Breast epithelium (tissue), 4 donors: ENCODE results near the gene KCNK4. TPM values are rescaled to one million over a fixed set of nuclear protein-coding genes. Genes with fewer than 3 reads are reported as not detected.

Experiments
- DNase-seq, 2 donors: peaks; one replicate each; pipeline ENCODE4 v3.0.0-alpha.2; 2019; ENCODE audit warnings: low spot score in 2 of 2
- H3K27ac ChIP-seq, 2 donors: fragments of 200-600 bp; sonication (generic) in 1 of 2; one replicate each; pipeline ENCODE4 v1.5.1; 2016 to 2019; ENCODE audit warnings: mild to moderate bottlenecking in 1 of 2
- H3K27me3 ChIP-seq, 2 donors: fragments of 200-600 bp; sonication (generic) in 1 of 2; one replicate each; pipeline versions ENCODE4 v1.5.1 to v1.6.0; 2017 to 2019; ENCODE audit warnings: control low read depth in 1 of 2, mild to moderate bottlenecking in 1 of 2
- H3K36me3 ChIP-seq: fragments of 200-600 bp; one replicate; pipeline ENCODE4 v1.5.1; 2019
- H3K4me1 ChIP-seq, 2 donors: fragments of 200-600 bp; sonication (generic); one replicate each; pipeline ENCODE4 v1.5.1; 2016 to 2019; ENCODE audit warnings: control low read depth in 1 of 2
- H3K4me3 ChIP-seq, 3 donors: fragments of 200-600 bp; sonication (generic); 1 replicate in 2 of 3; 2 replicates in 1 of 3; pipeline ENCODE4 v1.5.1; 2016 to 2019; ENCODE audit warnings: mild to moderate bottlenecking in 3 of 3, moderate library complexity in 2 of 3
- H3K9me3 ChIP-seq, 2 donors: fragments of 200-600 bp; sonication (generic) in 1 of 2; one replicate each; pipeline ENCODE4 v1.5.1; 2016 to 2019; ENCODE audit warnings: control low read depth in 1 of 2
- CTCF ChIP-seq, 3 donors: fragments of 450-650 bp; IDR thresholded peaks; one replicate each; pipeline ENCODE4 v1.5.1; 2016 to 2017; ENCODE audit warnings: antibody characterized with exemption in 3 of 3, mild to moderate bottlenecking in 3 of 3, moderate library complexity in 3 of 3
- POLR2A ChIP-seq: fragments of 450-650 bp; IDR thresholded peaks from one replicate; pipeline ENCODE4 v1.6.1; 2016; ENCODE audit warnings: antibody characterized with exemption, mild to moderate bottlenecking, moderate library complexity
- POLR2AphosphoS5 ChIP-seq, 3 donors: sonication (generic); formaldehyde crosslinking; IDR thresholded peaks; one replicate each; pipeline ENCODE4 v1.6.1; 2017; ENCODE audit warnings: antibody characterized with exemption in 3 of 3
- intact Hi-C: fragments of 100-400 bp; cut with DNase I; formaldehyde crosslinking; loops from one replicate; pipeline ENCODE4 v1.15.1; 2023; ENCODE audit warnings: low total_unique reads
- total RNA-seq, 3 donors: library from RNA; depleted of rRNA; stranded (reverse); fragments of >200 nt; gene quantifications; one replicate each; pipeline ENCODE4 v1.1.0, GENCODE V29; 2016

KCNK4 gene
- total RNA-seq, 3 donors from 2014 or later = 2.3 TPM; not detected in 2

GRCh38 chr11:64342869-64343745 is 52.0 kb downstream of the KCNK4 start:
- DNase-seq = no peak
- intact Hi-C loops = no loop called here
- Histone ChIP-seq H3K4me3 (peak overlapping the region in 2 of 3 donors; percentile 44 to 63), H3K9me3 (no peaks in the 10 kb centered on the region), H3K27me3 (no peaks in the 10 kb centered on the region), H3K27ac (peak overlapping the region; percentile 75 to 78), H3K4me1 (peaks cover 0 to 4% of the 10 kb centered on the region in 2 donors), H3K36me3 (no peaks in the 10 kb centered on the region)
- TF ChIP-seq CTCF (IDR thresholded peaks at IDR 0.05) (no peak), POLR2AphosphoS5 (IDR thresholded peaks at IDR 0.05) (no peak), POLR2A (no peak)

GRCh38 chr11:64343767-64344559 is 52.9 kb downstream of the KCNK4 start:
- DNase-seq = no peak
- H3K4me3 ChIP-seq = no peak overlapping the region
- no peak overlapping the region for H3K27ac ChIP-seq
- intact Hi-C loops = no loop called here
- H3K36me3 ChIP-seq = no peaks in the 10 kb centered on the region
- no peaks in the 10 kb centered on the region for H3K9me3 ChIP-seq
- peaks cover 0 to 4% of the 10 kb centered on the region in 2 donors for H3K4me1 ChIP-seq
- no peaks in the 10 kb centered on the region for H3K27me3 ChIP-seq
- TF ChIP-seq POLR2A = no peak
- no peak for TF ChIP-seq CTCF (IDR thresholded peaks at IDR 0.05)

GRCh38 chr11:64344787-64345186 is 53.7 kb downstream of the KCNK4 start:
- H3K4me1 ChIP-seq = peaks cover 0 to 4% of the 10 kb centered on the region in 2 donors
- H3K9me3 ChIP-seq = no peaks in the 10 kb centered on the region
- no peaks in the 10 kb centered on the region for H3K27me3 ChIP-seq
- H3K36me3 ChIP-seq = no peaks in the 10 kb centered on the region
- no peak for TF ChIP-seq POLR2A
- TF ChIP-seq CTCF (IDR thresholded peaks at IDR 0.05) = no peak
- TF ChIP-seq POLR2AphosphoS5 (IDR thresholded peaks at IDR 0.05) = no peak
- H3K4me3 ChIP-seq = no peak overlapping the region
- H3K27ac ChIP-seq = no peak overlapping the region
- no peak for DNase-seq
- intact Hi-C loops = no loop called here

- no peak overlapping the region for H3K4me3 ChIP-seq
- no peaks in the 10 kb centered on the region for H3K4me1 ChIP-seq
- peak overlapping the region in 1 of 2 donors; percentile 72 for H3K27ac ChIP-seq
- no peaks in the 10 kb centered on the region for H3K27me3 ChIP-seq
- intact Hi-C loops = no loop called here
- no peak for TF ChIP-seq POLR2AphosphoS5 (IDR thresholded peaks at IDR 0.05)
- no peak for TF ChIP-seq CTCF (IDR thresholded peaks at IDR 0.05)
- no peak for TF ChIP-seq POLR2A
- H3K36me3 ChIP-seq = no peaks in the 10 kb centered on the region
- no peak for DNase-seq
- H3K9me3 ChIP-seq = no peaks in the 10 kb centered on the region
These were observed 56.2 kb downstream of the KCNK4 start for GRCh38 chr11:64347193-64347867.
